HEK293 (cell line): ENCODE results near the gene SYNE2.

Source experiments
- CTCF ChIA-PET: fragments of 350-600 bp; formaldehyde crosslinking; extraction: SDS; loops from one replicate; lab custom pipeline; 2021; ENCODE audit warnings: antibody characterized with exemption; lab: Yijun Ruan, JAX
- POLR2A ChIA-PET: fragments of 300-600 bp; formaldehyde crosslinking; extraction: SDS; loops from one replicate; lab custom pipeline; 2020; ENCODE audit warnings: antibody characterized with exemption, inconsistent platforms; lab: Yijun Ruan, JAX
- H3K27ac ChIP-seq: fragments of 200-500 bp; sonication (Bioruptor generic); 2 replicates; pipeline ENCODE4 v1.5.1; 2014; ENCODE audit warnings: low read depth, low read length, control low read depth, inconsistent platforms; ENCODE audit errors: extremely low read depth
- H3K36me3 ChIP-seq, 2 experiments: fragments of 200-500 bp in 1 of 2; sonication (Bioruptor generic) in 1 of 2; 1 replicate in 1 of 2; 2 replicates in 1 of 2; pipeline ENCODE4 v1.5.1; 2014 to 2017; ENCODE audit warnings: inconsistent platforms in 2 of 2, low read length in 2 of 2; ENCODE audit not compliant: control insufficient read depth in 2 of 2, insufficient read depth in 1 of 2
- H3K4me1 ChIP-seq: fragments of 200-500 bp; sonication (Bioruptor generic); 2 replicates; pipeline ENCODE4 v1.5.1; 2014; ENCODE audit warnings: mild to moderate bottlenecking, low read length, inconsistent platforms; ENCODE audit not compliant: control insufficient read depth, insufficient read depth
- H3K4me3 ChIP-seq: 2 replicates; pipeline ENCODE4 v1.5.1; 2011; ENCODE audit warnings: low read depth, mild to moderate bottlenecking, control low read depth, low read length, moderate library complexity
- H3K9me3 ChIP-seq: fragments of 200-500 bp; sonication (Bioruptor generic); 2 replicates; pipeline ENCODE4 v1.5.1; 2014; ENCODE audit warnings: low read depth, low read length, inconsistent platforms; ENCODE audit not compliant: control insufficient read depth, insufficient read depth
- EGR2 ChIP-seq: fragments of 450-650 bp; formaldehyde crosslinking; IDR thresholded peaks from 2 replicates; pipeline ENCODE4 v1.5.1; 2016; ENCODE audit warnings: low read depth, missing biosample characterization, missing genetic modification characterization
- GLI4 ChIP-seq: fragments of 450-650 bp; formaldehyde crosslinking; IDR thresholded peaks from 2 replicates; pipeline ENCODE4 v1.5.1; 2016; ENCODE audit warnings: missing biosample characterization, missing genetic modification characterization
- KLF9 ChIP-seq: fragments of 450-650 bp; formaldehyde crosslinking; IDR thresholded peaks from 2 replicates; pipeline ENCODE4 v1.5.1; 2016; ENCODE audit warnings: missing biosample characterization, missing genetic modification characterization, low read depth
- ZFHX2 ChIP-seq: fragments of 450-650 bp; formaldehyde crosslinking; conservative IDR thresholded peaks from 2 replicates; pipeline ENCODE4 v1.5.1; 2016; ENCODE audit warnings: missing biosample characterization, missing genetic modification characterization
- ZNF121 ChIP-seq: fragments of 450-650 bp; formaldehyde crosslinking; IDR thresholded peaks from 2 replicates; pipeline ENCODE4 v1.5.1; 2016; ENCODE audit warnings: missing biosample characterization, missing genetic modification characterization
- ZNF354C ChIP-seq: fragments of 450-650 bp; formaldehyde crosslinking; IDR thresholded peaks from 2 replicates; pipeline ENCODE4 v1.5.1; 2016; ENCODE audit warnings: missing biosample characterization, missing genetic modification characterization, low read depth, borderline replicate concordance
- ZNF677 ChIP-seq: fragments of 450-650 bp; IDR thresholded peaks from 2 replicates; pipeline ENCODE4 v1.5.0; 2018; ENCODE audit warnings: missing biosample characterization, mild to moderate bottlenecking, missing genetic modification characterization, moderate library complexity
- ZNF837 ChIP-seq: fragments of 450-650 bp; formaldehyde crosslinking; IDR thresholded peaks from 2 replicates; pipeline ENCODE4 v1.5.1; 2016; ENCODE audit warnings: missing biosample characterization, missing genetic modification characterization
- TF ChIP-seq, protein P1 (sequence below): fragments of 450-650 bp; formaldehyde crosslinking; IDR thresholded peaks from 2 replicates; pipeline ENCODE4 v1.5.1; 2016; ENCODE audit warnings: missing biosample characterization, missing genetic modification characterization
- TF ChIP-seq, protein P2 (sequence below): fragments of 450-650 bp; formaldehyde crosslinking; IDR thresholded peaks from 2 replicates; pipeline ENCODE4 v1.5.1; 2016; ENCODE audit warnings: missing biosample characterization, missing genetic modification characterization, low read depth
- TF ChIP-seq, protein P3 (sequence below): fragments of 450-650 bp; formaldehyde crosslinking; conservative IDR thresholded peaks from 2 replicates; pipeline ENCODE4 v1.5.1; 2016; ENCODE audit warnings: low read depth, missing biosample characterization, missing genetic modification characterization
- TF ChIP-seq, protein P4 (sequence below): fragments of 450-650 bp; formaldehyde crosslinking; IDR thresholded peaks from 2 replicates; pipeline ENCODE4 v1.5.1; 2016; ENCODE audit warnings: missing biosample characterization, missing genetic modification characterization

The SYNE2 gene

DNA sequence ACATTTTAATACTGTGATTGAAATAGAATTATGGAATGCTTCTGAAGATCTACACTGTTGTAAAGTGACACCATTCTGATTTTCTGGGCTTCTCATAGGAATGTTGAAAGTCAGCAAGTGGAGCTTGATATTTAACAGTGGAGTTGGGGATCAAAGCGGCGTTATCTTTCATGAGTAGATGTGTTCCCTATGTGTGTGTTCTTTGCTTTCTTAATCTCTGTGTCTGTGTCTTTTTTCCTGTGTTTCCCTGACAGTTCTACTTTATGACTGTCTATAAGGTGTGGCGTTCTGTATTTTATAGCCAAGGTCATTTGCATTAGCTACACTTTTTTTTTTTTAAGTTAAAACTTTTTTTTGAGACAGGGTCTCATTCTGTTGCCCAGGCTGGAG is 24.7 kb downstream of the SYNE2 start (continued):
- TF ChIP-seq ZNF677 (tag by site-specific recombination): no peak
- TF ChIP-seq, protein P1, sequence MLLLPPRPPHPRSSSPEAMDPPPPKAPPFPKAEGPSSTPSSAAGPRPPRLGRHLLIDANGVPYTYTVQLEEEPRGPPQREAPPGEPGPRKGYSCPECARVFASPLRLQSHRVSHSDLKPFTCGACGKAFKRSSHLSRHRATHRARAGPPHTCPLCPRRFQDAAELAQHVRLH (tag by site-specific recombination): no peak
- TF ChIP-seq ZNF837 (tag by site-specific recombination): no peak
- TF ChIP-seq, protein P2, sequence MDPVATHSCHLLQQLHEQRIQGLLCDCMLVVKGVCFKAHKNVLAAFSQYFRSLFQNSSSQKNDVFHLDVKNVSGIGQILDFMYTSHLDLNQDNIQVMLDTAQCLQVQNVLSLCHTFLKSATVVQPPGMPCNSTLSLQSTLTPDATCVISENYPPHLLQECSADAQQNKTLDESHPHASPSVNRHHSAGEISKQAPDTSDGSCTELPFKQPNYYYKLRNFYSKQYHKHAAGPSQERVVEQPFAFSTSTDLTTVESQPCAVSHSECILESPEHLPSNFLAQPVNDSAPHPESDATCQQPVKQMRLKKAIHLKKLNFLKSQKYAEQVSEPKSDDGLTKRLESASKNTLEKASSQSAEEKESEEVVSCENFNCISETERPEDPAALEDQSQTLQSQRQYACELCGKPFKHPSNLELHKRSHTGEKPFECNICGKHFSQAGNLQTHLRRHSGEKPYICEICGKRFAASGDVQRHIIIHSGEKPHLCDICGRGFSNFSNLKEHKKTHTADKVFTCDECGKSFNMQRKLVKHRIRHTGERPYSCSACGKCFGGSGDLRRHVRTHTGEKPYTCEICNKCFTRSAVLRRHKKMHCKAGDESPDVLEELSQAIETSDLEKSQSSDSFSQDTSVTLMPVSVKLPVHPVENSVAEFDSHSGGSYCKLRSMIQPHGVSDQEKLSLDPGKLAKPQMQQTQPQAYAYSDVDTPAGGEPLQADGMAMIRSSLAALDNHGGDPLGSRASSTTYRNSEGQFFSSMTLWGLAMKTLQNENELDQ: no peak
- no peak for TF ChIP-seq KLF9 (tag by site-specific recombination)
- no peak for TF ChIP-seq GLI4
- TF ChIP-seq, protein P3, sequence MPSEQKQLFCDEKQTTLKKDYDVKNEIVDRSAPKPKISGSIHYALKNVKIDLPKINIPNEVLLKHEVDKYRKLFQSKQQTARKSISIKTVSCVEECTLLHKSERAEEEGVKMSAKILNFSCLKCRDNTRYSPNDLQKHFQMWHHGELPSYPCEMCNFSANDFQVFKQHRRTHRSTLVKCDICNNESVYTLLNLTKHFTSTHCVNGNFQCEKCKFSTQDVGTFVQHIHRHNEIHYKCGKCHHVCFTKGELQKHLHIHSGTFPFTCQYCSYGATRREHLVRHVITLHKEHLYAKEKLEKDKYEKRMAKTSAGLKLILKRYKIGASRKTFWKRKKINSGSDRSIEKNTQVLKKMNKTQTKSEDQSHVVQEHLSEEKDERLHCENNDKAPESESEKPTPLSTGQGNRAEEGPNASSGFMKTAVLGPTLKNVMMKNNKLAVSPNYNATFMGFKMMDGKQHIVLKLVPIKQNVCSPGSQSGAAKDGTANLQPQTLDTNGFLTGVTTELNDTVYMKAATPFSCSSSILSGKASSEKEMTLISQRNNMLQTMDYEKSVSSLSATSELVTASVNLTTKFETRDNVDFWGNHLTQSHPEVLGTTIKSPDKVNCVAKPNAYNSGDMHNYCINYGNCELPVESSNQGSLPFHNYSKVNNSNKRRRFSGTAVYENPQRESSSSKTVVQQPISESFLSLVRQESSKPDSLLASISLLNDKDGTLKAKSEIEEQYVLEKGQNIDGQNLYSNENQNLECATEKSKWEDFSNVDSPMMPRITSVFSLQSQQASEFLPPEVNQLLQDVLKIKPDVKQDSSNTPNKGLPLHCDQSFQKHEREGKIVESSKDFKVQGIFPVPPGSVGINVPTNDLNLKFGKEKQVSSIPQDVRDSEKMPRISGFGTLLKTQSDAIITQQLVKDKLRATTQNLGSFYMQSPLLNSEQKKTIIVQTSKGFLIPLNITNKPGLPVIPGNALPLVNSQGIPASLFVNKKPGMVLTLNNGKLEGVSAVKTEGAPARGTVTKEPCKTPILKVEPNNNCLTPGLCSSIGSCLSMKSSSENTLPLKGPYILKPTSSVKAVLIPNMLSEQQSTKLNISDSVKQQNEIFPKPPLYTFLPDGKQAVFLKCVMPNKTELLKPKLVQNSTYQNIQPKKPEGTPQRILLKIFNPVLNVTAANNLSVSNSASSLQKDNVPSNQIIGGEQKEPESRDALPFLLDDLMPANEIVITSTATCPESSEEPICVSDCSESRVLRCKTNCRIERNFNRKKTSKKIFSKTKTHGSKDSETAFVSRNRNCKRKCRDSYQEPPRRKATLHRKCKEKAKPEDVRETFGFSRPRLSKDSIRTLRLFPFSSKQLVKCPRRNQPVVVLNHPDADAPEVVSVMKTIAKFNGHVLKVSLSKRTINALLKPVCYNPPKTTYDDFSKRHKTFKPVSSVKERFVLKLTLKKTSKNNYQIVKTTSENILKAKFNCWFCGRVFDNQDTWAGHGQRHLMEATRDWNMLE (tag by site-specific recombination): no peak

DNA sequence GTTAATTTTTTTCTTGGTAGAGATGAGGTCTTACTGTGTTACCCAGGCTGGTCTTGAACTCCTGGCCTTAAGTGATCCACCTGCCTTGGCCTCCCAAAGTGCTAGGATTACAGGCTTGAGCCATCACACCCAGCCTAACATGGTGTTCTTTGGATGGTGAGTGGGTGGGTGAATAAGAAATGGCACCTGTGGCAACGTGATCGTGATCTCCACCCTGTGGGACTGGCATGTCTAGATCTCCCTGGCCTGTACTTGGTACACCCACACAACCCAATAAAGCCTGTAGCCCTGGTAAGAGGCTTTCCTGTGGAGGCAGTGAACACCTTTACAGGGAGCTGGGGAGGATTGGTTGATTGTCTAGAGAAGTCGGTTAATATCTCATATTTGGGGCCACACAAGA is 25.2 kb downstream of the SYNE2 start:
- Histone ChIP-seq H3K9me3 (no peaks in the 10 kb centered on the region), H3K4me1 (peaks cover 12% of the 10 kb centered on the region), H3K4me3 (no peak overlapping the region), H3K27ac (no peak overlapping the region)
- POLR2A ChIA-PET: no interaction called here
- CTCF ChIA-PET: no interaction called here
- TF ChIP-seq EGR2 (tag by site-specific recombination) (peak; percentile 66), ZFHX2 (tag by site-specific recombination) (peak; percentile 58; the same call in 1 of the 2 replicates), ZNF354C (tag by site-specific recombination) (no peak)
- TF ChIP-seq, all 188 proteins: peak for 2
- H3K36me3 ChIP-seq: peaks cover 0 to 3% of the 10 kb centered on the region in 2 experiments; a peak in 1 of 3 replicates

DNA sequence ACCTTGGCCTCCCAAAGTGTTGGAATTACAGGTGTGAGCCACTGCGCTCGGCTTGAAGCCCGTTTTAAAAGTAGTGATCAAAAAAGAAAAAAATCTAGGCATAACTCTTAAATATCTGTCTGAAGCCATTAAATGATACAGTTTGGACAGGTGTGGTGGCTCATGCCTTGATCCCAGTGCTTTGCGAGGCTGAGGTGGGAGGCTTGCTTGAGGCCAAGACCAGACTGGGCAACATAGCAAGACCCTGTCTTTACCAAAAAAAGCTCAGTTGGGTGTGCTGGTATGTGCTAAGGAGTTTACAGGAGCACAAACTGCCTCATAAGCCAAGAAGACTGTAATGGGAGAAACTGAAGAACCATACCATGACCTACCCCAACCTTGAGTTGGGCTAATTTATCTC is 26.0 kb downstream of the SYNE2 start:
- no peak overlapping the region for H3K27ac ChIP-seq
- H3K9me3 ChIP-seq: no peaks in the 10 kb centered on the region
- TF ChIP-seq, protein P4, sequence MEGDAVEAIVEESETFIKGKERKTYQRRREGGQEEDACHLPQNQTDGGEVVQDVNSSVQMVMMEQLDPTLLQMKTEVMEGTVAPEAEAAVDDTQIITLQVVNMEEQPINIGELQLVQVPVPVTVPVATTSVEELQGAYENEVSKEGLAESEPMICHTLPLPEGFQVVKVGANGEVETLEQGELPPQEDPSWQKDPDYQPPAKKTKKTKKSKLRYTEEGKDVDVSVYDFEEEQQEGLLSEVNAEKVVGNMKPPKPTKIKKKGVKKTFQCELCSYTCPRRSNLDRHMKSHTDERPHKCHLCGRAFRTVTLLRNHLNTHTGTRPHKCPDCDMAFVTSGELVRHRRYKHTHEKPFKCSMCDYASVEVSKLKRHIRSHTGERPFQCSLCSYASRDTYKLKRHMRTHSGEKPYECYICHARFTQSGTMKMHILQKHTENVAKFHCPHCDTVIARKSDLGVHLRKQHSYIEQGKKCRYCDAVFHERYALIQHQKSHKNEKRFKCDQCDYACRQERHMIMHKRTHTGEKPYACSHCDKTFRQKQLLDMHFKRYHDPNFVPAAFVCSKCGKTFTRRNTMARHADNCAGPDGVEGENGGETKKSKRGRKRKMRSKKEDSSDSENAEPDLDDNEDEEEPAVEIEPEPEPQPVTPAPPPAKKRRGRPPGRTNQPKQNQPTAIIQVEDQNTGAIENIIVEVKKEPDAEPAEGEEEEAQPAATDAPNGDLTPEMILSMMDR (tag by site-specific recombination): no peak
- TF ChIP-seq ZNF121 (tag by site-specific recombination): peak; percentile 68
- TF ChIP-seq, all 188 proteins: peak for 1
- peaks cover 12% of the 10 kb centered on the region for H3K4me1 ChIP-seq
- peaks cover 0 to 3% of the 10 kb centered on the region in 2 experiments; a peak in 1 of 3 replicates for H3K36me3 ChIP-seq
- H3K4me3 ChIP-seq: no peak overlapping the region
- ChIA-PET POLR2A (no interaction called here), CTCF (interaction anchor here (0.6 kb wide), 1 partner anchor 1705 kb away, joined by 3 read pairs; no protein-coding TSS in a partner anchor)
